Bone marrow (tissue), 2 donors: ENCODE results near the gene SNX25.
"Not testable (repeated sequence)": the region's sequence is repeated elsewhere in the genome, so short reads cannot be mapped to it uniquely, and the experiment has no call there.

Source experiments
- DNase-seq, 2 donors: peaks; one replicate each; lab custom pipeline; 2025; lab: John Stamatoyannopoulos, UW

Gene SNX25

GRCh38 chr4:185205073-185205472, 4.3 kb upstream of the SNX25 start:
- DNase-seq: not testable (repeated sequence)

- no peak for DNase-seq
Observed at GRCh38 chr4:185205697-185206342, 3.6 kb upstream of the SNX25 start.

GRCh38 chr4:185207466-185207865, 1.9 kb upstream of the SNX25 start:
- DNase-seq: no peak

- not testable (repeated sequence) for DNase-seq
Observed at GRCh38 chr4:185209852-185210101, 379 bp downstream of the SNX25 start.

GRCh38 chr4:185210102-185210981, 944 bp downstream of the SNX25 start:
- no peak for DNase-seq

GRCh38 chr4:185211035-185211434, 1.6 kb downstream of the SNX25 start:
- no peak for DNase-seq

GRCh38 chr4:185211641-185212040, 2.2 kb downstream of the SNX25 start:
- DNase-seq: no peak

- DNase-seq: no peak
Observed at GRCh38 chr4:185212581-185212980, 3.2 kb downstream of the SNX25 start.

GRCh38 chr4:185213877-185214276, 4.5 kb downstream of the SNX25 start:
- peak in 1 of 2 donors; percentile 65 for DNase-seq

- no peak for DNase-seq
Observed at GRCh38 chr4:185215261-185215660, 5.9 kb downstream of the SNX25 start.

- no peak for DNase-seq
Observed at GRCh38 chr4:185217408-185217975, 8.1 kb downstream of the SNX25 start.

GRCh38 chr4:185218312-185218711, 8.9 kb downstream of the SNX25 start:
- no peak for DNase-seq

- DNase-seq: peak in 1 of 2 donors; percentile 76
Observed at GRCh38 chr4:185219551-185220344, 10.3 kb downstream of the SNX25 start.

- DNase-seq: no peak
Observed at GRCh38 chr4:185221491-185221890, 12.1 kb downstream of the SNX25 start.

- no peak for DNase-seq
Observed at GRCh38 chr4:185221912-185222311, 12.5 kb downstream of the SNX25 start.

GRCh38 chr4:185222598-185222997, 13.2 kb downstream of the SNX25 start:
- no peak for DNase-seq

GRCh38 chr4:185224597-185224996, 15.2 kb downstream of the SNX25 start:
- DNase-seq: no peak

GRCh38 chr4:185225940-185226339, 16.5 kb downstream of the SNX25 start:
- DNase-seq: no peak

- DNase-seq: no peak
Observed at GRCh38 chr4:185227131-185227551, 17.7 kb downstream of the SNX25 start.

GRCh38 chr4:185227713-185228278, 18.4 kb downstream of the SNX25 start:
- no peak for DNase-seq

- DNase-seq: no peak
Observed at GRCh38 chr4:185229021-185229818, 19.8 kb downstream of the SNX25 start.
